ENCODE data around the gene MTIF3.

The MTIF3 gene

DNA sequence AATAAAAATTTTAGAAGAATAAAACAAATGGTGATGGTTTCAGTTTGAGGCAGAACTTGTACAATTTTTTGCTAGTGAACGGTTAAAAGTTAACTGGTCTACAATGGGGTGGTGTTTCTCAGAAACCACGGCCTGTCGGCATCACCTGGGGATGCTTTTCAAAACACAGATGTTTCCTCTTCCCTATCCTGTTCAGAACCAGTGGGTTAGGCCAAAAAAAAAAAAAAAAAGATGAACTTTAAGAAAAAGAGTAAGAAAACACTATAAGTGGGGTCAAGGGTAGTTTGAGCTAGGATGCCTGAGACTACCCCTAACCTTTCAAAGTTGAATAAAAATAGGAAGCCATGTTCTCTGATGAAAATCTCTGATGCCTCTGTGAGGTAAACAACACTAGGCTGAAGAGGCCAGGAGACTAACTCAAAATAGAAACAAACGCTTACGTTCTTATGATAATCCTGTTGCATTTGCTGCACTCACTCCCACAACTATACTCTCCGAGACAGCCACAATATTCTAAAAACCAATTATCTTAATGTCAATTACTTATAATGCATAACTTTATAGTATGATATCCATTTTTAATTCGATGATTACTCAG is 3.3 kb downstream of the MTIF3 start:
- no peak overlapping the region for H3K4me3 ChIP-seq (replicated peaks in 1 of 2; ENCODE audit: low read depth in 2 of 2, low read length in 2 of 2)
- DNase-seq (ENCODE audit: low read depth in 2 of 2), result no peak

DNA sequence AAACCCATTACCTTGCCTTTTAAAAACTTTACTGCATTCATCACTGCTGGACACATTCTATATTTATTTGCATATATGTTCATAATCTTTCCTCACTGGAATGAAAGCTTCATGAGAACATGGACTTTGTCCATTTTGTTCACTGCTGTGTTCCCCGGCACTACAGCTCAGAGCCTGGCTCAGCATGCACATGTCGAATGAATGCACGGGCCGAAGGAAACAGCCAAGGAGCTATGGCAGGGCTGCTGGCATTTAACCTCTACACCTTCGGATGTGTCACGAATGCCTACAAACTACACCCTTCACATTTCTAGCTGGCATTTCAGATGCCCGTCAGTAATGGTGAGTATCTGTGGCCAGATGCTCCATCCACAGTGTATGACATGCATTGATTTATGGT is 7.6 kb downstream of the MTIF3 start:
- TF ChIP-seq, protein P1, sequence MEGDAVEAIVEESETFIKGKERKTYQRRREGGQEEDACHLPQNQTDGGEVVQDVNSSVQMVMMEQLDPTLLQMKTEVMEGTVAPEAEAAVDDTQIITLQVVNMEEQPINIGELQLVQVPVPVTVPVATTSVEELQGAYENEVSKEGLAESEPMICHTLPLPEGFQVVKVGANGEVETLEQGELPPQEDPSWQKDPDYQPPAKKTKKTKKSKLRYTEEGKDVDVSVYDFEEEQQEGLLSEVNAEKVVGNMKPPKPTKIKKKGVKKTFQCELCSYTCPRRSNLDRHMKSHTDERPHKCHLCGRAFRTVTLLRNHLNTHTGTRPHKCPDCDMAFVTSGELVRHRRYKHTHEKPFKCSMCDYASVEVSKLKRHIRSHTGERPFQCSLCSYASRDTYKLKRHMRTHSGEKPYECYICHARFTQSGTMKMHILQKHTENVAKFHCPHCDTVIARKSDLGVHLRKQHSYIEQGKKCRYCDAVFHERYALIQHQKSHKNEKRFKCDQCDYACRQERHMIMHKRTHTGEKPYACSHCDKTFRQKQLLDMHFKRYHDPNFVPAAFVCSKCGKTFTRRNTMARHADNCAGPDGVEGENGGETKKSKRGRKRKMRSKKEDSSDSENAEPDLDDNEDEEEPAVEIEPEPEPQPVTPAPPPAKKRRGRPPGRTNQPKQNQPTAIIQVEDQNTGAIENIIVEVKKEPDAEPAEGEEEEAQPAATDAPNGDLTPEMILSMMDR (IDR thresholded peaks at IDR 0.05; ENCODE audit: low read depth, low read length), result no peak
- no peak for DNase-seq (ENCODE audit: low read depth in 2 of 2)
- H3K4me3 ChIP-seq (replicated peaks in 1 of 2; ENCODE audit: low read depth in 2 of 2, low read length in 2 of 2), result no peak overlapping the region

More for the DNA sequence above, 3.3 kb downstream of the MTIF3 start:
- TF ChIP-seq, protein P1 (IDR thresholded peaks at IDR 0.05; ENCODE audit: low read depth, low read length), result no peak

DNA sequence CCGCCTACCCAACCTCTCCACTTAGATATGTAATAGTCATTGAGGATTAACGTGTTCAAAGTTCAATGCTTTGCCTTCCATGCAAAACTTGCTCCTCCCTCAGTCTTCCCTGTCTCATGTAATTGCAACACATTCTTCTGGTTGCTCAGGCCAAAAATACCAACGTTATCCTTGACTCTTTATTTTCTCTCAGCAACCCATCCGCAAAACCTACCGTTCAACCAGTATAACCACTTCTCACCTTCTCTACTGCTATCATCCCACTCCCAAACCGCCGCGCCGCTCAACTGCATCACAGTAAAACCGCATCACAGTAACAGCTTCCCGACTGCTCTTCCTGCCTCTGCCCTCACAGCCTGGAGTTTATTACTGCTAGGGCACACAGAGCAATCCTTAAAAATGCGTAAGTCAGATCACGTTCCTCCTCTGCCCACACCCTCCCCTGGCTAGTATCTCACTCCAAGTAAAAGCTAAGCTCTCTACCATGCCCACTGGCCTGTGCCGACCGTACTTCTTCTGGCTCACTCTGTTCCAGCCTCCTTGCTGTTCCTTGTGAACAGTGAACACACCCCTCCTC is 8.2 kb downstream of the MTIF3 start:
- DNase-seq (ENCODE audit: low read depth in 2 of 2), result no peak
- TF ChIP-seq, protein P1 (IDR thresholded peaks at IDR 0.05; ENCODE audit: low read depth, low read length), result no peak
- H3K4me3 ChIP-seq (replicated peaks in 1 of 2; ENCODE audit: low read depth in 2 of 2, low read length in 2 of 2), result no peak overlapping the region

DNA sequence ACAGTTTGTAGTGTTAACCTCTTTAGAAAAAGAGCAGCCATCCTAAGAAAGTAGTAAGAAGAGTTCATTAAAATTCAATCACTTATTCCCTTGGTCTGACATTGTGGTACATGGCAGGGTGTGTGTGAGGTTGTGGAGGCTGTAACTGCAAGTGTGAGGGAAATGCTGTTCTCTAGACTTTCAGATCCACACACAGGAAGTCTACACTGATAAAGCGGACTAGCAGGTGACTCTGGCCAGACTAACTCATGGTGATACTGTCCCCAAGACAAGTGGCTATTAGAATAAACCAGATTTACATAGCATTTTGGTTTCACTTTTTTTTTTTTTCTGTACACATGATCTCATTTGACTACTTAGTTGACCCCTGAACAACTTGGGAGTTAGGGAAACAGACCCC is 10.0 kb downstream of the MTIF3 start:
- DNase-seq (ENCODE audit: low read depth in 2 of 2), result no peak
- no peak overlapping the region for H3K4me3 ChIP-seq (replicated peaks in 1 of 2; ENCODE audit: low read depth in 2 of 2, low read length in 2 of 2)
- TF ChIP-seq, protein P1 (IDR thresholded peaks at IDR 0.05; ENCODE audit: low read depth, low read length), result no peak

DNA sequence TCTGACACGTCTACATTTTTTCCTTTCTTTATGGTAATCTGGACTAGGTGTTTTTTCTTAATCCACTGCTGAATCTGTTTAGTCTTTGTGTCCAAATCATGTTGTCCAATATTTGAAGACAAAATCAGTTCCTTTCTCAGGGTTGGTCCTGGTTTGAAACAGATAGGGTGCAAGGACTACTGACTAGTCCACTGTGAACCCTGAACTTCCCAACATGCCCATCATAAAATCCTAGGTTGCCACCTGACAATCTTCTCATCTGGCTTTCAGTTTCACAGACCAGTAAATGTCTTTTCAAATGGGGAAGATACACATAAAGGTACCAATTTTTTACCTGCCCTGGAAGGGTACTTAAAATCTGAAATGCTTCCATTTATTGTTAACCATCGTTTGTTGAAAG is 13.2 kb downstream of the MTIF3 start:
- TF ChIP-seq, protein P1 (IDR thresholded peaks at IDR 0.05; ENCODE audit: low read depth, low read length), result no peak
- no peak overlapping the region for H3K4me3 ChIP-seq (replicated peaks in 1 of 2; ENCODE audit: low read depth in 2 of 2, low read length in 2 of 2)
- no peak for DNase-seq (ENCODE audit: low read depth in 2 of 2)

DNA sequence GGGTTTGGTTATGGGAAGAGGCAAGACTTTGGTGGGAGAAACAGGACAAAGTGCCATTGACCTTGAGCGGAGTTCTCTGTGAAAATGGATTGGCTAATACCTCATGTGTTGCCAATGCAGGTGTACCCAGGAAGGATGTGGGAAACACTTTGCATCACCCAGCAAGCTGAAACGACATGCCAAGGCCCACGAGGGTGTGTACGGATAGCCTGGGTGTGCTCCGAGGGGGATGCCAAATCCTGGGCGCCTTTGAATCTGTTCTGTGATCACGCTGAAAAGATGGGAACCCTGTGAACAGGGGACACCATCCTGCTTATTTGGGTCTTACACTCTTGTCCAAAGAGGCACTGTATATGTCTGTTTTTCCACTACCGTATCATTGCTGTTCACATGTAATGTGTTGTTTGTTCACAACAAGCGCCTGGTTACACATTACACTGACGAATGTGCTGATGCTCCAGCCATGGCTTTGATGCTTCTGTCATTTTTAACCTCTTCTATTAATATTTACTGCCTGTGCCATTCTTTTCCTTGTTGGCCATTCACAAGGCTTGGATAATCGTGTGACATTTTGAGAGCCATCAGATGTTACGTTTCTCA is 17.7 kb downstream of the MTIF3 start:
- TF ChIP-seq, protein P1 (IDR thresholded peaks at IDR 0.05; ENCODE audit: low read depth, low read length), result no peak
- no peak for DNase-seq (ENCODE audit: low read depth in 2 of 2)
- H3K4me3 ChIP-seq (replicated peaks in 1 of 2; ENCODE audit: low read depth in 2 of 2, low read length in 2 of 2), result no peak overlapping the region

Measured in cardiac fibroblast (primary cell).